A375 (cell line): Measurements from ENCODE around the gene JMY. TPM values are rescaled to one million over a fixed set of nuclear protein-coding genes. Genes with fewer than 3 reads are reported as not detected.

Experiments used
- small RNA-seq: library from RNA; depleted of rRNA; stranded (forward); fragments of <200 nt; gene quantifications from one replicate; pipeline ENCODE3, GENCODE V24; 2014
- total RNA-seq: library from RNA; depleted of rRNA; stranded (reverse); fragments of >200 nt; shearing (Covaris generic); gene quantifications from 2 replicates; pipeline ENCODE4 v1.2.3, GENCODE V29; 2014; rRNA removed

The JMY gene
- total RNA-seq, result 15.3 and 15.7 TPM in 2 replicates

DNA sequence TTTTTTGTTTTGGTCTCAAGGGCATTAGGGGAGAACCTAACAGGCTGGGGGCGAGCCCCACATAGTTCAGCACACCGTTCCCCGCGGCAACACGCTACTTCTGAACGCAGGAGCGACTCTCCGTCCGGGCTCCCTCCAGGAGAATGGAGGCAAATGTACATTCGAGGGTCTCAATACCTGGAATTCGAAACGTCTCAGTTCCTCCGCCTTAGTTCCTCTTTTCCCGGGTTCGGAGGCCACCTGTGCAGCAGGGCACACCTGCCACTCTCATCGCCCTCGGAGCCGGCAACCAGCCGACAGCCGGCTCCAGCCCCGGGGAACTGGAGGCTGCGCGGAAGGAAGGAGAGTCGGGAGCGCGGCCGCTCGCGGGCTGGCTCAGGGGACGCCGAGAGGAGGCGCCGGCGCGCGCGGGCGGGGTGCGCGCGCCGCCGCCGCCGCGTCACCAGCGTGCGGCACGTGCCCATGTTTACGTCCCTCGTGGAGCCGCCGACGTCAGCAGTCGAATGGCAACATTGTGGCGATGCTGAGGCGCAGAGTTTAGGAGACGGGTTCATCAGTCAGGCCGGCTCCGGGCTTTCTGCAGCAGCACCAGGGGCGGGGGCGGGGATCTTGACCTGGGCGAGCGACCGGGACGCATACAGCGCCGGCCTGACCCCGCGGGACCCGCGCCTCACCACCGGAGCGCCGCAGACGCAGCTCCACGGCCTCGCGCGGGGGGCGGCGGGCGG is at the start of gene JMY:
Gene JMY (plus strand): TSS at position 498 of the 728 bp plus-strand sequence. CDS start 520 bp downstream, outside the sequence.

Small RNA genes lying within 50 kb of the gene (small RNA-seq; reads per million reads assigned to genes)
- not detected for gene AC016559.1
- not detected for gene RF00425

Other genes with a start within 250 kb of the JMY start
- gene DMGDH, start 166.5 kb upstream of the JMY start, total RNA-seq, result not detected in 2 replicates
- not detected in 2 replicates for gene BHMT2, start 166.4 kb upstream of the JMY start, total RNA-seq
- not detected in 2 replicates for gene BHMT, start 124.3 kb upstream of the JMY start, total RNA-seq